Femur (tissue), 1 donor: ENCODE measurements around the gene MED29.

Experiments used
- DNase-seq: peaks from one replicate; pipeline ENCODE4 v3.0.0-alpha.2; 2017

MED29 gene

DNA sequence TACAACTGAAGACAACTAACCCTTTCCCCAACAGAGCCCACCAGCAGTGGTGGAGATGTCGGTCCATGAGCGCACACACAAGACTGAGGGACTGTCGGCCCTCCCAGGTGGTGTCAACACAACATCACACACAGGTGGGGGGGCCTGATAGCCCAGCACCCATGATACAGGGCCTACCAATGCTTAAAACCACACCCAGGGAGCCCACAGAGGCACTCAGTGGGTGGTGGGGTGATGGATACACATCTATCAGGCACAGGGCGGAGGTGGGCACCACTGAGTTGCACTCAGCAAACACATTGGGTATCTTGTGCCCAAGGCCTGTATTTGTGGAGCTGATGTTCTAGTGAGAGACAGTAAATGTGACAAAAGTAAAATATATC, 8.5 kb downstream of the MED29 start:
- no peak for DNase-seq

DNA sequence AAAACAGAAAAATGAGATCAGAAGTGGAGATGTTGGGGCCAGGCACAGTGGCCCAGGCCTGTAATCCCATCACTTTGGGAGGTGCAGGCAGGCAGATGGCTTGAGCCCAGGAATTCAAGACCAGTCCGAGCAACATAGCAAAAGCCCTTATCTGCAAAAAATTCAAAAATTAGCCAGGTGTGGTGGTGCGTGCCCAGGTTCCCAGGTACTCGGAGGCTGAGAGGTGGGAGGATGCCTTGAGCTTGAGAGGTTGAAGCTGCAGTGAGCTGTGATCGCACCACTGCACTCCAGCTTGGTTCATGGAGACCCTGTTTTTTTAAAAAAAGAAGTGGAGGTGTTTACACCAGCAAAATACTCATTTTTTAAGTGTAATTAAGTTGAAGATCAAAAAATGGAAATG, 8.9 kb downstream of the MED29 start:
- DNase-seq = no peak

DNA sequence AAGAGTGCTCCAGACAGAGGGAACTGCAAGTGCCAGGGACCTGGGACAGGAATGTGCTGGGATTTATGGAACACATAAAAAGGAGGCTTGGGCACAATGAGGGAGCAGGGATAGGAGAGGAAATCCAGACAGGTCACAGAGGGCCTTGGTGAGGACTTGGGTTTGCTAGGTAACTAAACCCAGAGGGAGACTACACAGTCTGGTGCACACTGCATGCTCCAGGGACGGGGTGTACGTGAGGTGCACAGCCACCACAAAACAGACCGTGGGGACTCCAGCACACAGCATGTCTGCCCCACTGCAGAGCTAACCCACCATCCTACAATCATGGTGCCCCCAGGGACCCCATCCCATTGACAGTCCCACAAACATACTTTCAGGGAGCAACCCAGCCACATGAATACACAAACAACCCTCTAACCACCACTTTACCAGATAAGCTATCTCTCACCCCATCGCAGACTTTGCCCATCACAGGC, 9.9 kb downstream of the MED29 start:
- DNase-seq = no peak

DNA sequence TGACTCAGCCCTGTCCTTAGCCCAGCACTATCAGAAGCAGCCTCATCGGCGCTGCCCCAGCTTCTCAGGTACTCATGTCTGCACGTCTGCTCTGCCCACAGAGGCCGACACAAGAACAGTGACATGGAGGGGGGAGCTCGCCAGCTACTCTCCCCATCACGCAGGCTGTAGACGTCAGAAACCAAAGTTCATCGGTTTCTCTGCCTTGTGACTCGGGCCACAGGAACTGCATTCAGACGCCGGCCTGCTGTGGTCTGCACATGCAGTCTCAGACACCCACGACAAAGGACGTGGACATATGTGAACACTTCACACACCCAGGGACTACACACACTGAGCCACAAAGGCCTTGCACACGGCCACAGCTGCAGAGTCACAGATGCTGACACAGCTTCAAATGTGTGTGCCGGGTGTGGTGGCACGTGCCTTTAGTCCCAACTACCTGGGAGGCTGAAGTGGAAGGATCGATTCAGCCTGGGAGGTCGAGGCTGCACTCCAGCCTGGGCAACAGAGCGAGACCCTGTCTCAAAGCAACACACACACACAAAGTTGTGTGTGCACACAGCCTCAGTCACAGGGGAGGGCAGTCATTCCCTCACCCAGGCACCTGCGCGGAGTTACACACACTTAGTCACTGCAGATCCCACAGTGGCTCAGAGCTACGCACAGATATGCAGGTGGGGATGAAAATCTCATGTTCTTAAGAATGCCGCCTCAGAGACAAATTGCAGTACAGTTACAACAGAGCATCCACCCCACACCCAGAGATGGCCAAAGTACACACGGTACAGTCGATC, 10.6 kb downstream of the MED29 start:
- peak; percentile 58 for DNase-seq

DNA sequence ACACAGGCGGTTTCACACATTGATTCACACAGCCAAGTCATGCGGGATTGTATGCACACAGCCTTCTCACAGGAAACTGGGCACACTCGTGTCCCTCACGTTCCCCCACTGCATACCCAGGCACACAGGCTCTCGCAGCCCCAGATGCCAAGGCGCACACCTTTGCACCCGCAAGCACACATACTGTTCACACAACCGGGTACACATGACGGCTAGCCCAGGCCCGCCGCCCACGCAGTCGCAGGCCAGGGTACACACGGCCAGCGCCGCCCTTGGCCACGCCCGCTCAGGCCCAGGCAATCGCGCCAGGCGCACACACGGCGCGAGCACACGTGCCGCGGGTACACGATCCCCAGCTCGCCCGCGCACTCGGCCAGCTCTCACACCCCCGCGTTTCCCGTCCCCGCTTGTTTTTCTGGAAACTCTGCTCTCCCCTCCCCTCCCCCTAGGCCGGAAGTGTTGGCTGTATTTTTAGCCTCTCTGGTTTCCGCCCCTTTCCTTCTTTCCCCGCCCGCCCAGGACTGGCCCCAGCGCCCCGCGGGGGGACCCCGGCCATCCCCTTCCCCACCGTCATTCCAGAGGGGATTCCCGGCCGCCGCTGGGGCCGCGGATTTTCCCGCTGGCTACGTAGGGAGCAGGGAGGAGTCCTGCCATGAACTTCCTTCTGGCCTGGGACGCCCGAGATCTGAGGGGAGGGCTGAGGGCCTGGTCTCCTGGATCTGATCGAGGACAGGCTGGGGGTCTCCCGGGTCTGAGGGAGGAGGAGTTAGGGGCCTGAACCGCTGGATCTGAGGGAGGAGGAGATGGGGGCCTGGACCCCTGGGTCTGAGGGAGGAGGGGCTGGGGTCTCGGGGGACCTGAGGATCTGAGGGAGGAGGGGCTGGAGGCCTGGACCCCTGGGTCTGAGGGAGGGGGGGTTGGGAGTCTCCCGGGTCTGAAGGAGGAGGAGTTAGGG, 11.4 kb downstream of the MED29 start:
- DNase-seq = peak; percentile 96

DNA sequence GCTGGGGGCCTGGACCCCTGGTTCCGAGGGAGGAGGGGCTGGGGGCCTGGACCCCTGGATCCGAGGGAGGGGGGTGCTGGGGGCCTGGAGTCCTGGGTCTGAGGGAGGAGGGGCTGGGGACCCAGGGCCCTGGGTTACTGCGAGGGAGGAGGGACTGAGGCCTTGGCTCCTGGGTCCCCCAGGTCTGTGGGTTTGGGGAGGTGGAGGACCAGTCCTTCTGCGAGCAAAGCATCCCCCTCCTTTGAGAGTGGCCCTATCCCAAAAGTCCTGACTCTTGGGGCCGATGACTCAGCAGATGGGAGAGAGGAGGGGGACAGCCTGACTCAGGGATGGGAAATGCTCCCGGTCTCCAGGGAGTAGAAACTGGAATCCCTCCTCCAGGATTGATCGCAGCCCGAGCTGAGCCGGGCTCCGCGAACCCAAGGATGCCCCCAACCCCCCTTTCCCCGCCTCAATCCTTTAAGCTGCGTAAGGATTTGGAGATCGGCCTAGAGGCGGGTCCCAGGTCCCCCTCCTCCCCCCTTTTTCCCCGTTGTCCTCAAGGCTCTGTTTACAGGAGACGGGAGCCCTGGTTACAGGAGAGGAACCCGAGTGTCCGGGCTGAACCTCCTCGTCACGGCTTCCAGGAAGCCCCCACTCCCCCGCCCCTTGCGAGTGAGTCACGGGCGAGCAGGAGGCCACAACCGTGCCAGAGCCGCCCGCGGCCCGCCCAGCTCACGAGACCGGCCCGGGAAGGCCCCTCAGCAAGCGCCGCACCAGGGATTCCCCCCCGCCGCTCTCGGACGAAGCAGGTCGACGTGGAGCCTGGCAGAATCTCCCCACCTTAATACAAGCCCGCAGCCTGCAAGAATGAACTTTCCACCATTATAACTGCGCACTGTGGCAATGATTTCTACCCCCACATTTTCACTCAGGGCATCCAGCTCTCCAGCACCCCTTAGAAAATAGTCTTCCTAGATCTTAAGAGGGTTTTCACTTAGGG, 12.4 kb downstream of the MED29 start:
- DNase-seq = peak; percentile 98

DNA sequence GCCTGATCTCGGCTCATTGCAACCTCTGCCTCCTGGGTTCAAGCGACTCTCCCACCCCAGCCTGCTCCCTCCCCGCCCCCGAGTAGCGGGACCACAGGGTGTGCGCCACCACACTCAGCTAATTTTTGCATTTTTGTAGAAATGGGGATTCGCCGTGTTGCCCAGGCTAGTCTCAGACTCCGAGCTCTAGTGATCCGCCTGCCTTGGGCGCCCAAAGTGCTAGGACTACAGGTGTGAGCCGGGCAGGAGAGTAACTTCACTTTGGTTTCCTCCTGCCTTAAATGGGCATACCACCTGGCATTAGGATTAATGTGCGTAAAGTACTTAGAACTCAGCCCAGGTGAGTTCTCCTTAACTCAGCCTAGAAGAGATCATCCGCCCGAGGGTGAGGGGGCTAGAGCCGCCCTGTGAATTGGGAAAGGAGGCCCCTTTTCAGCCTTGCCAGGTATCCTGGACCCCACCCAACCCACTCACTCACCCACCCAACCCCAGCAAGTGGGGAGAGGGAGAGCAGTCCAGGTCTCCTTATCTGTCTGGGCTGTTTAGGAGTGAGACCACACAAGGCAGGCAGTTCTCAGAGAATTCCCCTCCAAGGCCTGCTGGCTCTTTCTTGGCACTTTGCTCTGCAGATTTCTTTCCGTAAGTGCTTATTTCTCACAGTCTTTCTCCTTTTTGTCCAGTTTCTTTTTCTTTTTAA, 14.2 kb downstream of the MED29 start:
- DNase-seq = peak; percentile 20

DNA sequence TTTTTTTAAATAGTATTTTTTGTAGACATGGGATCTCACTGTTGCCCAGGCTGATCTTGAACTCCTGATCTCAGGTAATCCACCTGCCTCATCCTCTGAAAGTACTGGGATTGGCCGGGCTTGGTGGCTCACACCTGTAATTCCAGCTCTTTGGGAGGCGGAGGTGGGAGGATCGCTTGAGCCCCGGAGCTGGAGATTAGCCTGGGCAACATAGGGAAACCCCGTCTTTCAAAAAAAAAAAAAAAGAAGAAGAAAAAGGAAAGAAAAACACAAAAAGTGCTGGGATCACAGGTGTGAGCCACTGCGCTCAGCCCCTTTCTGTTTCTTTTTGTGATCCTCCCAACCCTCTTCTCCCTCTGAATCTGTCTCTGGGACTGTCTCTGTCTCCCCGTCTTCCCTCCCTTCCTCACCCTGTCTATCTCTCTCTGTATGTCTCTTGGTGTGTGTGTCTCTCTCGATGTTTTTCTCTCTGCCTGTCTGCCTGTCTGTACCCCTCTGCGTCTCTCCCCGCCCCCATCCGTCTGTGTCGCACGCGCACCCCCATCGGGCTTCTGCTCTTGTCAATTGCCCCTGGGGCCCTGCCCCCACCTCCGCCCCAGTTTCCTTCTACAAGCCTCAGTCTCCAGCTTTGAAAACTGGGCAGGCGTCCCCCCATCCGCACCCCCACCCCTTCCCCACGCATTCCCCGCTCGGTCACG, 14.9 kb downstream of the MED29 start:
- DNase-seq = no peak

DNA sequence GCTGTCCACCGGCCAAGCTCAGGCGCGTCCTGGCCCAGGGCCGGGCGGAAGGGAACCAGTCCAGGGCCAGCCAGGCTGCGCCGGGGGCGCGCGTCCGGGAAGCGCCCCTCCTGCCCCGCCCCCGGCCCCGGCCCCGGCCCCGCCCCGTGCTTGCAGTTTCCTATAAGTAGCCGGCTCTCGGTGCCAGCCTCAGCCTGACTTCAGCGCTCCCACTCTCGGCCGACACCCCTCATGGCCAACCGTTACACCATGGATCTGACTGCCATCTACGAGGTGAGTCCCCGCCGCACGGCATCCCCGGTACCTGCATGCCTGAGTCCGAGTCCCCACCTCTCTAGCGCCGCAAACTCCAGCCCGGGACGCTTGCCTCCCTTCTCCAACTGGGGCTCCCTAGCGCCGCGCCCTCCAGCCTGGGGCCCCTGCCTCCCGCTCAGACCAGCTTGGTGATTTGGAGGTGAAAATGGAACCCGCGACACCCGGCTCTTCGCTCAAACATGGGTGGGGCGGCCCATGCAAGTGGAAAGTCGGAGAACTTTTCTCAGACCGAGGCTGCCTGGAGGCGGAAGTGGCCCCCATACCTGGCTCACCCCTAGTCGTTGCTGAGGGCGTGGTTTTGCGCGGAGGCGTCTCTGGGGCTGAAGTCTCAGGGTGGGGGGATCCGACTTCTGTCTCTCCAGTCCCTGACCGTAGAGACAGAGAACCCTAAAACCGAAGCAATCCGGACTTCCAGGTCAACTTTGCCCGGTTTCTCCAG, 15.7 kb downstream of the MED29 start, which contains the start of gene ZFP36:
ZFP36 (plus strand) TSS at position 192 of the 754 bp plus-strand sequence; CDS start at position 250, 58 bp downstream.
- DNase-seq = peak; percentile 94

DNA sequence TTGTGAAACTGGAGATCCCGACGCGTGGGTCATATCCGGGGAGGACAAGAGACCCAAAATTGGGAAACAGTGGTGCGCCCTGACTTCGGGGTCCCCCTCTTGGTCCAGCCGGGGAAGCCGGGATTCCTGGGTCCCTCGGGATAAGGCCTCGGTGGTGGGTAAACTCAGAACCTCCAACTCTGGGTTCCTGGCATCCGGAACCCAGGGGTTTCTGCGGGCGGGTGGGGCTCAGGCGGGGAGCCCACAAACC, 16.2 kb downstream of the MED29 start:
- no peak for DNase-seq

DNA sequence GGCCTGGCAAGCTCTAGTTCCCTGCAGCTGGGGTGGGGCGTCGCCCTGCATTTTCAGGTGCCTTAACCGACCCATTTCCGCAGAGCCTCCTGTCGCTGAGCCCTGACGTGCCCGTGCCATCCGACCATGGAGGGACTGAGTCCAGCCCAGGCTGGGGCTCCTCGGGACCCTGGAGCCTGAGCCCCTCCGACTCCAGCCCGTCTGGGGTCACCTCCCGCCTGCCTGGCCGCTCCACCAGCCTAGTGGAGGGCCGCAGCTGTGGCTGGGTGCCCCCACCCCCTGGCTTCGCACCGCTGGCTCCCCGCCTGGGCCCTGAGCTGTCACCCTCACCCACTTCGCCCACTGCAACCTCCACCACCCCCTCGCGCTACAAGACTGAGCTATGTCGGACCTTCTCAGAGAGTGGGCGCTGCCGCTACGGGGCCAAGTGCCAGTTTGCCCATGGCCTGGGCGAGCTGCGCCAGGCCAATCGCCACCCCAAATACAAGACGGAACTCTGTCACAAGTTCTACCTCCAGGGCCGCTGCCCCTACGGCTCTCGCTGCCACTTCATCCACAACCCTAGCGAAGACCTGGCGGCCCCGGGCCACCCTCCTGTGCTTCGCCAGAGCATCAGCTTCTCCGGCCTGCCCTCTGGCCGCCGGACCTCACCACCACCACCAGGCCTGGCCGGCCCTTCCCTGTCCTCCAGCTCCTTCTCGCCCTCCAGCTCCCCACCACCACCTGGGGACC, 16.6 kb downstream of the MED29 start:
- DNase-seq = peak; percentile 69

DNA sequence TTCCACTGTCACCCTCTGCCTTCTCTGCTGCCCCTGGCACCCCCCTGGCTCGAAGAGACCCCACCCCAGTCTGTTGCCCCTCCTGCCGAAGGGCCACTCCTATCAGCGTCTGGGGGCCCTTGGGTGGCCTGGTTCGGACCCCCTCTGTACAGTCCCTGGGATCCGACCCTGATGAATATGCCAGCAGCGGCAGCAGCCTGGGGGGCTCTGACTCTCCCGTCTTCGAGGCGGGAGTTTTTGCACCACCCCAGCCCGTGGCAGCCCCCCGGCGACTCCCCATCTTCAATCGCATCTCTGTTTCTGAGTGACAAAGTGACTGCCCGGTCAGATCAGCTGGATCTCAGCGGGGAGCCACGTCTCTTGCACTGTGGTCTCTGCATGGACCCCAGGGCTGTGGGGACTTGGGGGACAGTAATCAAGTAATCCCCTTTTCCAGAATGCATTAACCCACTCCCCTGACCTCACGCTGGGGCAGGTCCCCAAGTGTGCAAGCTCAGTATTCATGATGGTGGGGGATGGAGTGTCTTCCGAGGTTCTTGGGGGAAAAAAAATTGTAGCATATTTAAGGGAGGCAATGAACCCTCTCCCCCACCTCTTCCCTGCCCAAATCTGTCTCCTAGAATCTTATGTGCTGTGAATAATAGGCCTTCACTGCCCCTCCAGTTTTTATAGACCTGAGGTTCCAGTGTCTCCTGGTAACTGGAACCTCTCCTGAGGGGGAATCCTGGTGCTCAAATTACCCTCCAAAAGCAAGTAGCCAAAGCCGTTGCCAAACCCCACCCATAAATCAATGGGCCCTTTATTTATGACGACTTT, 17.4 kb downstream of the MED29 start:
- no peak for DNase-seq

DNA sequence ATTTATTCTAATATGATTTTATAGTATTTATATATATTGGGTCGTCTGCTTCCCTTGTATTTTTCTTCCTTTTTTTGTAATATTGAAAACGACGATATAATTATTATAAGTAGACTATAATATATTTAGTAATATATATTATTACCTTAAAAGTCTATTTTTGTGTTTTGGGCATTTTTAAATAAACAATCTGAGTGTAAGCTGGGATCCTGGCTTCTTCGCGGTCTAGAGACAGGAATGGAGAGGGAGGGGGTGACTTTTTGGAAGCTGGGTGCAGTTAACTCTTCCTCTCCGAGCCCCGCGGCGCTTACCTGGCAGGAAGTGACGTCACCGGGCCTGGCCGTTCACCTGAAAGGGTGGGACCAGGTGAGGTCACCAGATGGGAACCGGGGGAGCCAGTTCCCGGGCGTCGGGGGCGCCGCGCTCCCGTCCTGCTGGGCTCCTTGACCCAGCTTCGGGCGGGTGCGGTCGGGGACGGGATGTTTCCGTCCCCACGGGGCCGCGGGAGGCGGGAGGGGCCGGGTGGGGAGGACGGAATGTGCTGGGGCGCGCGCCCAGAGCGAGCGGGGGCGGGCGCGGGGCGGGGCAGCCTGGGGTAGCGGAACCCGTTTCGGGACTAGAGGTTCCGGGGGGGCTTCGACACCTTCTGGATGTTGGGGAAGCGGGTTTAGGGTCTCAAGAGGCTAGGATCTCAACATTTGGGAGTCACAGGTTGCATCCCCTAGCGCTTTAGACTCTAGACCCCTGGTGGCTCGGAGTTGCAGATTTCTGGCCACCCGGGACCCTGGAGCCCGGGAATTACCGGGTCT, 18.2 kb downstream of the MED29 start:
- DNase-seq = peak; percentile 90

DNA sequence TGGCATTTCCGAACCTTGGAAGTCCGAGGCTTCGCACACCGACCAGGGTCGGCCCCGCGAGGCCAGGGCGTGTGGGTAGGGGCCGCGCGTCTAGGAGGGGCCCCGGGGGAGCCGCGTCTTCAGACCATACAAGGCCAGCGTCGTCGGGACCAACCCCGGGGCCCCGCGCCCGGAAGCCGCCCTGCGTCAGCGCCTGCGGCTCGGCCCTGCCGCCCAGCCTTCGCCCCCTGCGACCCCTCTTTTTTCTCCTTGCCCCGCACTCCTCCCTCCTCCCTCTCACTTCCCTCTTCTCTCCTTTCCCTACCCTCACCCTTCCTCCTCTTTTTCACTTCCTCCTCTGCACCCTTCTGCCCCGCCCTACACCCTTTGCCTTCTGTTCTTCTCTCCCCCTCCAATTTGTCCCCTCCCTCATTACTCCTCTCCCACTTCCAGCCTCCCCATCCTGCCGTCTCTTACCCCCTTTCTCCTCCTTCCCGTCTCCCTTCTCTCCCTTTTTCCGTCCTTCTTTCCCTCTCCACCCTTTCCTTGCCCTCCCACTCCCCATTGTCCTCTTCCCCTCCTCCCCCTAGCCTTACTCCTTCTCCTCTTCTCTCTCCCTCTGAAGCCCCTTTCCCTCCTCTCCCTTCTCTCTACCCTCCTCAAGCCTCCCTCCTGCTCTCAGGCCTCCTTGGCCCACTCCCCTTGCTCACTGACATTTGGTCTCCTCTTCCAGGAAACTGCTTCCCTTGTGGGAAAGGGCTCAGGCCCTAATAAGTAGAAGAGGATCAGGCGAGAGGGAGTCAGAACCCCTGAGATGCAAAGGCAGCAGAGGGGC, 19.0 kb downstream of the MED29 start:
- peak; percentile 88 for DNase-seq

DNA sequence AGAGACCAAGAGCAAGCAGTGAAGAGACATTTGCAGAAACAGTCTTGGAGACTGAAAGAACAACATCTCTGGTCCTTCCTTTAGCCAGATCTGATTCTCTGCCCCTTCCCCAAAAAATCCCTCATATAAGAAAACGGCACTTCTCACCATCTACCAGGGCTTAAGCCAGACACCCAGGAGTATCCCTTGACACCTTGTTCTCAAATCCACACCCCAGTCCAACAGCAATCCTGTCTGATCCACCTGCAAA, 19.6 kb downstream of the MED29 start:
- no peak for DNase-seq

DNA sequence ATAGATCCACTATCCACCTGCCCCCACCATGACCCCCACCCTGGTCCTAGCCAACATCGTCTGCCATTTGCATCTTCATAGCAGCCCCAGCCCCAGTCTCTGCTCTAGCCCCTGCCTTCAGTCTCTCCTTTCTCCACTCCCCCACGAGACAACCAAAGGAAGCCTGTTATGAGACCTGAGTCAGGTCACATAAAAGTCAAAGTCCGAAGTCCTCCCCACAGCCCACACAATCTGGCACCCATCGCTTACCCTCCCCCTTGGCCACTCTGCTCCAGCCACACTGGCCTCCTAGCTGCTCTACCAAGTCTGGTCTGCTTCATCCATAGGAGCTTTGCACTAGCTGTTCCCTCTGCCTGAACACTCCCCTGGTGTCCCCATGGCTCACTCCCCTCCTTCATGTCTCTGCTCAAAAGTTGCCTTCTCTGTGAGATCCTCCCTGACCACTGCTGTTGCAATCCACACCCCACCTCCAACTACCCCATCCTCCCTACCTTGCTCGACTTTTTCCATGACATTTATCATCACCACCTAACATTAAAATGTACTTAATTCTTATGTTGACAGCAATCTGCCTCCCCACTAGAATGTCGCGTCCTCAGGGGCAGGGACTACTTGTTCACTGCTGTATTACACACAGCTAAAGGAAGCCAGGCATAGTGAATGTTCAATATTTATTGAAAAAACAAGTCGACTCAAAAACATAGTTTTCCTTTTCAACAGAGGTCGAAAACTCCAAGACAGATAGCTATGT, 20.1 kb downstream of the MED29 start:
- DNase-seq = peak; percentile 79

DNA sequence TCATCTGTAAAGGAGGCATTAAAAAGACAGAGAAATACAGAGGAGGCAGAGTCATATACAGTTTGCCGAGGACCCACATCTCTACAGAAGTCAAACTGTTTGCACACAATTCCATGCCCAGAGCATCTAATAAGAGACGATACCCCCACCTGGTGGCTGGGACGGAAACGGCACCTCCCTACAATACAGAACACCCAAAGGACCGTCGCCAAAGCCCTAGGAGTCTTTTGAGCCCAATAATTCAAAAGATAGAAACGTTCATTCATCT, 20.6 kb downstream of the MED29 start:
- peak; percentile 94 for DNase-seq
